Vagina (tissue), 2 donors: ENCODE results near the gene PPP4R4. TPM values are rescaled to one million over a fixed set of nuclear protein-coding genes. Genes with fewer than 3 reads are reported as not detected.

Experiments
- DNase-seq, 2 donors: peaks; one replicate each; pipeline ENCODE4 v3.0.0-alpha.2; 2017; ENCODE audit errors: extremely low spot score in 2 of 2
- H3K27ac ChIP-seq: fragments of 200-600 bp; sonication (generic); one replicate; pipeline ENCODE4 v1.5.1; 2019
- H3K27me3 ChIP-seq: fragments of 200-600 bp; sonication (generic); one replicate; pipeline ENCODE4 v1.5.1; 2019
- H3K36me3 ChIP-seq, 2 donors: fragments of 200-600 bp; sonication (generic); one replicate each; pipeline ENCODE4 v1.5.1; 2017 to 2019
- H3K4me1 ChIP-seq: fragments of 200-600 bp; sonication (generic); one replicate; pipeline ENCODE4 v1.5.1; 2019
- H3K4me3 ChIP-seq, 2 donors: fragments of 200-600 bp; sonication (generic); 1 replicate in 1 of 2; 2 replicates in 1 of 2; pipeline ENCODE4 v1.5.1; 2016 to 2019
- H3K9me3 ChIP-seq: fragments of 200-600 bp; sonication (generic); one replicate; pipeline ENCODE4 v1.5.1; 2019
- POLR2A ChIP-seq, 2 donors: fragments of 450-650 bp; IDR thresholded peaks; one replicate each; pipeline ENCODE4 v1.6.1; 2017; ENCODE audit warnings: antibody characterized with exemption in 2 of 2, mild to moderate bottlenecking in 2 of 2, moderate library complexity in 2 of 2
- POLR2AphosphoS5 ChIP-seq, 2 donors: sonication (generic); formaldehyde crosslinking; IDR thresholded peaks; one replicate each; pipeline ENCODE4 v1.9.0; 2017; ENCODE audit warnings: antibody characterized with exemption in 2 of 2, mild to moderate bottlenecking in 2 of 2, low read depth in 1 of 2; ENCODE audit not compliant: insufficient read depth in 1 of 2
- intact Hi-C: fragments of 100-400 bp; cut with DNase I; formaldehyde crosslinking; loops from one replicate; pipeline ENCODE4 v1.15.1; 2023
- total RNA-seq: library from RNA; depleted of rRNA; stranded (reverse); fragments of >200 nt; gene quantifications from one replicate; pipeline ENCODE4 v1.2.3, GENCODE V29; 2016
- TF ChIP-seq, protein P1 (sequence below), 3 experiments: fragments of 450-650 bp in 2 of 3; fragments of 200-600 bp in 1 of 3; sonication (generic) in 1 of 3; IDR thresholded peaks; one replicate each; pipeline ENCODE4 v1.5.1; 2017 to 2019; ENCODE audit warnings: antibody characterized with exemption in 3 of 3, mild to moderate bottlenecking in 2 of 3, moderate library complexity in 2 of 3

Gene PPP4R4
- total RNA-seq, 1 donor from 2014 or later, result 6.1 TPM

DNA sequence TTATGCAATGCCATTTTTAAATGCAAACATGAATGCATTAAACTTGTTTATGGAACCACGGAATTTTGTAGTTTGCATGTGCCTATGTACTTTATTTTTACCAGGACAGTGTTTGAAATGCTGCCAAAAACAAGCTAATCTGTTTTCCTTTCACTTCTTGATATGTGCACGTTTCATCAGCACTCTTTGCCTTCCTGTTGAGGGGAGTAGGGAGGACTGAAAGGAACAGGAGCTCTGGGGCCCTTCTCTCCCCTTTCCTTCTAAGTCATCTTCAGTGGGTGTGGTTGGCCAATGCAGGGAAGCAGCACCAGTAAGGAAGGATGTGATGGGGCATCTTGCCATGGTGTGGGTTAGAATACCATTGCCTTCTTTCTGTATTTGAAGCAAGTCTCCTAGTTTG is 12.1 kb upstream of the PPP4R4 start:
- Histone ChIP-seq H3K27me3 (no peaks in the 10 kb centered on the region), H3K27ac (no peak overlapping the region), H3K4me1 (no peaks in the 10 kb centered on the region), H3K36me3 (no peaks in the 10 kb centered on the region), H3K9me3 (no peaks in the 10 kb centered on the region), H3K4me3 (no peak overlapping the region)
- intact Hi-C loops, result no loop called here
- TF ChIP-seq, protein P1, sequence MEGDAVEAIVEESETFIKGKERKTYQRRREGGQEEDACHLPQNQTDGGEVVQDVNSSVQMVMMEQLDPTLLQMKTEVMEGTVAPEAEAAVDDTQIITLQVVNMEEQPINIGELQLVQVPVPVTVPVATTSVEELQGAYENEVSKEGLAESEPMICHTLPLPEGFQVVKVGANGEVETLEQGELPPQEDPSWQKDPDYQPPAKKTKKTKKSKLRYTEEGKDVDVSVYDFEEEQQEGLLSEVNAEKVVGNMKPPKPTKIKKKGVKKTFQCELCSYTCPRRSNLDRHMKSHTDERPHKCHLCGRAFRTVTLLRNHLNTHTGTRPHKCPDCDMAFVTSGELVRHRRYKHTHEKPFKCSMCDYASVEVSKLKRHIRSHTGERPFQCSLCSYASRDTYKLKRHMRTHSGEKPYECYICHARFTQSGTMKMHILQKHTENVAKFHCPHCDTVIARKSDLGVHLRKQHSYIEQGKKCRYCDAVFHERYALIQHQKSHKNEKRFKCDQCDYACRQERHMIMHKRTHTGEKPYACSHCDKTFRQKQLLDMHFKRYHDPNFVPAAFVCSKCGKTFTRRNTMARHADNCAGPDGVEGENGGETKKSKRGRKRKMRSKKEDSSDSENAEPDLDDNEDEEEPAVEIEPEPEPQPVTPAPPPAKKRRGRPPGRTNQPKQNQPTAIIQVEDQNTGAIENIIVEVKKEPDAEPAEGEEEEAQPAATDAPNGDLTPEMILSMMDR (IDR thresholded peaks at IDR 0.05), result no peak
- TF ChIP-seq POLR2A (IDR thresholded peaks at IDR 0.05) (no peak), POLR2AphosphoS5 (IDR thresholded peaks at IDR 0.05; ENCODE audit: insufficient read depth in 1 of 2, low read depth in 1 of 2) (no peak)
- DNase-seq, result no peak

DNA sequence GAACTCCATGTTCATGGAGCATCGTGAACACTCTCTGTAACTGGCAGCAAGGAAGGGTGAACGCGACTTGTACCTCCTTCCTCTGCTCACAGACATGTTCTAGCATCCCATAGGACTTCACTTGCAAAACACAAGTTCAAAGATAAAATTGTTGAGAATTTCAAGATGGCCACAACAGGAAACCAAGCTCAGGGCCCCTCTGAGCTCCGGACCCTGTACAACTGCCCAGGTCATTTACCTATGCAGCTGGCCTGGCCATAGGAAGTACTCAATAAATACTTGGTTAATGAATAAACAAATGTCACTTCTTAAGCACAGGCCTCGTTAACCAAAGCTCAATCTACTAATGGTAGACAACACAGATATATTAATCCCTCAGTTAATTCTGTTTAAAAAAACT is 11.7 kb upstream of the PPP4R4 start:
- DNase-seq, result no peak
- intact Hi-C loops, result no loop called here

DNA sequence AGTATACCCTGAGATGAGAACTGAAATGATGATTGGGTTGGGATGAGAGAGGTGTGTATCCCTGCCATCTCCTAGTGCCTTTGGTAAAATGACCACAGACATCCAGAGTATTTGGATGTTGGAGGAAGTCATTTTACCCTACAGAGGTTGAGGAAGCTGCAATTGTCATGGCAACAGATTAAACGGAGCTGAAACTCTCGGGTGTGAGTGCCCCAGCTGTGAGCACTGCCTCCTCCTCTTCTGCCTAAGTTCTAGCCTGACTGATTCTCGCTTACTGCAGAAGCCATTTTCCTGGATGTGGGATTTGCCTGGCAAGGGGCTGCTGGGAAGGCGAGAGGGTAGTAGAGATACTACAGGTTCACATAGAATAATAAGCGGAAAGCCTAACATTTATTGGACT is 10.3 kb upstream of the PPP4R4 start:
- no peak overlapping the region for H3K27ac ChIP-seq
- no peak for TF ChIP-seq POLR2A (IDR thresholded peaks at IDR 0.05)
- TF ChIP-seq, protein P1 (IDR thresholded peaks at IDR 0.05), result no peak
- no peak for TF ChIP-seq POLR2AphosphoS5 (IDR thresholded peaks at IDR 0.05; ENCODE audit: insufficient read depth in 1 of 2, low read depth in 1 of 2)
- no peak for DNase-seq
- no peaks in the 10 kb centered on the region for H3K4me1 ChIP-seq
- no peak overlapping the region for H3K4me3 ChIP-seq
- intact Hi-C loops, result no loop called here
- no peaks in the 10 kb centered on the region for H3K9me3 ChIP-seq
- no peaks in the 10 kb centered on the region for H3K27me3 ChIP-seq
- H3K36me3 ChIP-seq, result no peaks in the 10 kb centered on the region

More for the DNA sequence above, 11.7 kb upstream of the PPP4R4 start:
- Histone ChIP-seq H3K36me3 (no peaks in the 10 kb centered on the region), H3K4me1 (no peaks in the 10 kb centered on the region), H3K27me3 (no peaks in the 10 kb centered on the region), H3K4me3 (no peak overlapping the region), H3K27ac (no peak overlapping the region), H3K9me3 (no peaks in the 10 kb centered on the region)
- no peak for TF ChIP-seq POLR2A (IDR thresholded peaks at IDR 0.05)
- no peak for TF ChIP-seq POLR2AphosphoS5 (IDR thresholded peaks at IDR 0.05; ENCODE audit: insufficient read depth in 1 of 2, low read depth in 1 of 2)
- TF ChIP-seq, protein P1 (IDR thresholded peaks at IDR 0.05), result no peak

DNA sequence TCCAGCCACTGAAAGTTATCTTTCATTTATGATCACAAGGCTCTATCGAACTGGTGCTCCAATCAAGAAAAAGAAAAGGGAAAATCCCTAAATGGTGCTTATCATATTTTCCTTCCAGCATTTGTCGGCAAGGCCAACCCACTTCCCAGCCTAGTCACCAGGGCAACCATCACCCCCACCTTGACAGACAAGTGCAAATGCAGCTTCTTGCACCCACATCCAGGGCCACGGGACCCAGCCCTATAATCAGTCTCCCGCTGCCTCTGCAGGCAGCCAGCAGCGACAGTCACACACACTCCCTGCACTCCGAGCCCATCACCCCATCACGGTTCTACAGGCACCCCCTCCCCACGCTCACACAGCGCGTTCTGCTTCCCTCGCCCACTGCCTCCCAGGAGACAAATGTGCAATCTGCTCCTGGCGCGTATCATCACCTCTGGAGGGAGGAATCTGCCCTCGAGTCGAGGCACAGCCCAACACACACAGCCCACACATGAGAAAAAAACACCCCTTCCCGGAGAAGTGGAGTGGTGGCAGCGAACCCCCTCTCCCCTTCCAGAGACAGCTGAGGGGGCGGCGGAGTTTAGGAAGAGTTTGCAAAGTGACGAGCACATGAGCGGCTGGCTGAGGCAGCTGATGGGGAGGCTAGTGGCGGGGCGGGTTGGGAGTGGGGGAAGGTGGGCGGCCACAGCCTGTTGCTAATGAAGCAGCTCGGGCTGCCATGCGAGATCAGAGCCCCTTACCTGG is 9.3 kb upstream of the PPP4R4 start:
- intact Hi-C loops, result no loop called here
- Histone ChIP-seq H3K9me3 (no peaks in the 10 kb centered on the region), H3K36me3 (no peaks in the 10 kb centered on the region), H3K27me3 (no peaks in the 10 kb centered on the region), H3K4me3 (no peak overlapping the region), H3K4me1 (no peaks in the 10 kb centered on the region), H3K27ac (no peak overlapping the region)
- no peak for DNase-seq
- TF ChIP-seq POLR2A (IDR thresholded peaks at IDR 0.05) (no peak), POLR2AphosphoS5 (IDR thresholded peaks at IDR 0.05; ENCODE audit: insufficient read depth in 1 of 2, low read depth in 1 of 2) (no peak)
- TF ChIP-seq, protein P1 (IDR thresholded peaks at IDR 0.05), result no peak

DNA sequence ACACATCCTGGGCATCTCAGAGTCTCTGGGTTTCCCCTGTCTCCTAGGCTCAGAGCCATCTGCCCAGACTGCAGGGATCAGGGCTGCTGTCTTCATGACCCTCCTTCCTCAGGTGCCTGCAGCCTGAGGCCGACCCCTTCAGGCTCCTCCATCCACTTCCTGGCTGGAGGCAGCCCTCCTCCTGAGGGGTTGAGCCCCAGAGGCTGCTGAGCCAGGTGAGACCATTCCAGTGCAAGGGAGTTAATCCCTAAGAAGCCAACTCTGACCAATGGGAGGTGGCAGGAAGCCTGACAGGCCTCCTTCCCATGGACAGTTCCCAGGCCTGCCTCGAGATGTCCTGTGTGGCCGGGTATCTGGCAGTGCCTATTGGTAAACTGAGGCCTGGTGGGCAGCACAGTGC is 8.4 kb upstream of the PPP4R4 start:
- Histone ChIP-seq H3K27me3 (no peaks in the 10 kb centered on the region), H3K36me3 (no peaks in the 10 kb centered on the region), H3K27ac (no peak overlapping the region), H3K4me1 (no peaks in the 10 kb centered on the region), H3K9me3 (no peaks in the 10 kb centered on the region), H3K4me3 (no peak overlapping the region)
- TF ChIP-seq POLR2A (IDR thresholded peaks at IDR 0.05), result no peak
- TF ChIP-seq POLR2AphosphoS5 (IDR thresholded peaks at IDR 0.05; ENCODE audit: insufficient read depth in 1 of 2, low read depth in 1 of 2), result no peak
- TF ChIP-seq, protein P1 (IDR thresholded peaks at IDR 0.05), result no peak
- intact Hi-C loops, result no loop called here
- no peak for DNase-seq
